Frontal cortex (tissue), 4 donors: ENCODE results near the gene SLC15A4. TPM values are rescaled to one million over a fixed set of nuclear protein-coding genes. Genes with fewer than 3 reads are reported as not detected.
"Not testable (repeated sequence)": the region's sequence is repeated elsewhere in the genome, so short reads cannot be mapped to it uniquely, and the experiment has no call there.

Source experiments
- DNase-seq, 2 donors: peaks; one replicate each; pipeline ENCODE4 v3.0.0; 2012; ENCODE audit warnings: low spot score in 2 of 2
- FAIRE-seq: peaks from 2 replicates; lab custom pipeline; 2012; peaks lifted over from hg19 to GRCh38; lab: Jason Lieb, UNC
- total RNA-seq: library from RNA; depleted of rRNA; stranded (reverse); fragments of >200 nt; gene quantifications from one replicate; pipeline ENCODE4 v1.2.3, GENCODE V29; 2014
- donor health status: control.
- donor health status: control.
- donor health status: control.

SLC15A4 gene
- total RNA-seq, 1 donor from 2014 or later, result 23.6 TPM

DNA sequence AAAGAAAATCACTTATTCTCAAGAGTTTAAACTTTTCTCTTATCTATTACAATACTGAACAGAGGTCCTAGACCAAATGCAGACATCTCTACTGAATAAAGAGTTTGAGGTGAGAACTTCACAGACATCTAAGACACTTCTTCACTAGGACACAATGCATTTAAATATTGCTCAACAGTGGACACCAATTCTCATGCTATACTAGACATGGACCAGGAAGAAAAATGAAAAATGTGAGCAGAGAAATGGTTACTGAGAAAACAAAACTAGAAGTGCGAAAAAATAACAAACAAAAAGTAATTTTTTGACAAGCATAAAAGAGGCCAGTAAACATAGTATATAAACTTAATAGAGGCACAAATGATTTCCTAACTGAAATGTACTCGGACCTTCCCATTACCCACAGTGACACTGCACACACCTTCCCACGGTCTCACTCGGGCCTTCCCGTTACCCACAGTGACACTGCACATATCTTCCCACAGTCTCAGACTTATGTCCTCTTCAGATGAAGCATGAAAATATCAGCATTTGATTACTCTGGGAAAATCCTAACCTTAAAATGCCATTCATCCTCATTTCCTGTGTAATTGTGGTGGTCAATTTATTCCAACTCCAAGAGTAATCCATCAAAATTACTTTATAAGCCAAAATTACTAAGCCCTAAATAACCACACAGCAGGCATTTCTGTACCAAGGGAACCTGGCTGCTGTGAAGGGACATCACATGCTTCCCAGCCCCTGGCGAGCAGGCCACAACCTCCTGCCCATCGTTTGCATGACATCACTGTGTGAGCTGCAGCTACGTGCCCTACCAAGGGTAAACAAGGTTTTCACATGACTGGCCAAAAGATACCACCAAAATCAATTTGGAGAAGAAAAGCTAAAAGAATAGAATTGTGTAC is 6.4 kb downstream of the SLC15A4 start:
- peak in 1 of 2 donors; percentile 40 for DNase-seq
- no peak for FAIRE-seq

DNA sequence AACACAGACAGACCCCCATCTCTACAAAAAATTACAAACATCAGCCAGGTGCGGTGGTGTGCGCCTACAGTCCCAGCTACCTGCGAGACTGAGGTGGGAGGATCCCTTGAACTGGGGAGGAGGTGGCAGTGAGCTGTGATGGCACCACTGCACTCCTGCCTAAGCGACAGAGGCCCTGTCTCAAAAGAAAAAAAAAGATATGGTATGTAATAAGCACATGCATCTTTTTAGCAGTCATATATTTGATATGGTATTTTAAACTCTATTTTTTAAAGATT is 7.2 kb downstream of the SLC15A4 start:
- no peak for DNase-seq
- FAIRE-seq, result no peak

DNA sequence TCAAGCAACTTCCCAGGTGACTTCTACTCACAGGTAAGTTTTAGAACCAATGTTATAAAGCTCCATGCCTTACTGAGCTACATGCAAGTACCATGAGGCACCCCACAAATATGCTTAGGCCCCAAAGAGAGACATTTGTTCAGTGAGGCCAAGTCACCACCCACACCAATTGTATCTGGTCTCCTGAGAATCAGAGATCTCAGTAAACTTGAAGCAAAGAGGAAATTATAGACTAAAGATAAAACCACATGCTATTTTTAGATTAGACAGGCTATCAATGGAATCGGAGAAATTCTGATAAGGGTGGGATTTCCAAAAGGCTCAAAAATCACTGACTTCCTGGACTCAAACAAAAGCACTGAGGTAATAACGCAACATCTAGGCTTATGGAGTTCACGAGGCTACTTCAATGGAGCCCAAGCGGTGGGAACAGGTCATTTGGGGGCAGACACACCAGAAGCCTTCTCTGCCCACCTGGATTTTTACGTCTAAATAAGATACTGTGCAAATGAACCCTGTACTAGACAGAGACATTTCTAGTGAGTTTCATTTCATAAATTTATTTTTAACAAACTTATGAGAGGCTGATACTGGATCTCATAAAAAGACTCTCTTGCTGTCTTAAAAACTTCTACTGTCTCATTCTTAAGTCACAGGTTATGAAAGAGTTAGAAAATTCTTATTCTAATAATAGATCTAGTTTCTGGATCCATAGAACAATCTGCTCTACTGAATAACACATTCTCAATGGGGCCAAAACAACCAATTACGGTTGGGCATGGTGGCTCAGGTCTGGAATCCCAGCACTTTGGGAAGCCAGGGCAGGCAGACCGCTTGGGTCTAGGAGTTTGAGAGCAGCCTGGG is 7.7 kb downstream of the SLC15A4 start:
- FAIRE-seq, result no peak
- DNase-seq, result no peak

DNA sequence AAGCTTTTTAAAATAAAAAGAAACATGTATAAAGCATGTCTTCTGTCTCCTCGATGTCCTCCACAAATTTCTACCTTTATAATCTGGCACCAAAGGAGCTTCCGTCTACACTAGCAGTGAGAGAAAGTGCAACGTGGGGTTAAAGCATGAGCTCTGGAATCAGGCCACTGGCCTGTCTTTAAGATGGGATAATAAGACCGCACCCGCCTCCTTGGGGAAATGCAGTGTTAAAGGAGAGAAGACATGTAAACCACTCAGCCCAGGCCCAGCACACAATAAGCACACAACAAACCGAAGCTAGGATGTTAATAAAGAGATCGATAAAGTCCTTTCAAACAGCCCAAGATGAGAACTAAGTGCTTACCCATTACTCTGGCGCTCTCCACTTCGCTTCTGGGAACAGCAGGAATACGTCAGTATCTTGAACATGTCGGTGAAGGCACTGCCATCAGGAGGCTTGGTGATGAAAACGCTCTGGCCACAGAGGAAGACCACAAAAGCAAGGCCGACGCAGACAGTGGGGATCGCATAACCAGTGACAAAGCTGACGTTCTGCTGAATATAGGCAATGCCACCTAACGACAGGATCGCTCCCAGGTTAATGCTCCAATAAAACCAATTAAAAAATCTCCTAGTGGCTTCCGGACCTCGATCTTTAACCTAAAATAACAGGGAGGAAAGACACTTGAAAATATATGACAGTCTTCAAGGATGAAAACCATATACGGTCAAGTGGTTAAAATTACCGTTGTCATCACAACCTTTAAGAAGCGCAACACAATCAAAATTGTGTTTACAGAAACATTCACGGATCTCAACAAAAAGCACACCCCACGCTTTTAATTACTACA is 9.1 kb downstream of the SLC15A4 start:
- DNase-seq (no peak), FAIRE-seq (no peak)

DNA sequence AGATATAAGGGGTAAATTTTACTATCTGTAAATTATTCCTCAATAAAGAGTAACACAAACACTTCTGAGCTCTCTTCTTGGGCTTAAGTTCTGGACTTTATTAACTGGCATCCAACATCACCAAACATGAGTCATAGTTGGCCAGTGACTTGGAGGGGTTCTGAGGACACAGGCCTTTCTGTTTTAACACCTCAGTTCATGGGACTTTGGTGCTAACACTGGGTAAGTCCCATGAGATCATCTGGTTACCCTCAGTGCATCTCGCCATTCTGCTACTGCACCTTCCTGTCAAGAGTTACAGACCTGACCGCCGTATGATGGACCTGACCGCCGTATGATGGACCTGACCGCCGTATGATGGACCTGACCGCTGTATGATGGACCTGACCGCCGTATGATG is 9.9 kb downstream of the SLC15A4 start:
- no peak for FAIRE-seq
- DNase-seq, result no peak

DNA sequence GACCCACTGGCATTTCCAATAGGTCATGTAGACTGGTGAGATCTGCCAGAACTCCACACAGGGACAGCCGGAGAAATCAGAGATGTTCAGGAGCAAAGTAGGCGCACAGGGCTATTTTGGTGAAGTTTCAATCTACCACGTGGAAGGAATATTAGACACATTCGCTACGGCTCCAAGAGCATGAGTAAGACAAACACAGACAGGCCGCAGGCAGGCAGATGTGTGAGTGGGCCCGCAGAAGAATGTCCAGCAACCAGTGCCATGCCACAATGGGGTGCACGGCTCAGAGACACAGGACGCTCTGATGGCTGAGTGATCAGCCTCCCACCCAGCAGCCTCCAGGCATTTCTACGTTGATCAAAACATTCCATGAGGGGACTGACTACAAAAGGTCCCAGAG is 10.4 kb downstream of the SLC15A4 start:
- DNase-seq (no peak), FAIRE-seq (no peak)

DNA sequence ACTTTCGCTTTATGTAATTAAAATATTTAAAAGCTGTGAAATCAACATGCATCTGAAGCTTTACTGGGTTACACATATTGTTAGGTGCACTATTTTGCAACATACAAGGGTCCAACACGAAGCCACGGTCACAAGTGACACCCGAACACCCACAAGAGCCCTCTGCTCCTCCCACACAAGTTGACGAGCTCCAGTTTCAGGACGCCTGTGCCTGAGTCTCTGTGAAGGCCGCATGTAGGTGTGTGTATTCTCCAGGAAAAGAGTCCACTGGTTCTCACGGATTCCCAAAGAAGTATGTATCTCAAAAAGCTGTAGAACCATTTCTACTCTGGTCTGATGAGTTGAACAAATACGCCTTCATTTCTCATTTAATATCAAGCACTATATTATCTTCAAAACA is 12.0 kb downstream of the SLC15A4 start:
- FAIRE-seq (no peak), DNase-seq (no peak)

DNA sequence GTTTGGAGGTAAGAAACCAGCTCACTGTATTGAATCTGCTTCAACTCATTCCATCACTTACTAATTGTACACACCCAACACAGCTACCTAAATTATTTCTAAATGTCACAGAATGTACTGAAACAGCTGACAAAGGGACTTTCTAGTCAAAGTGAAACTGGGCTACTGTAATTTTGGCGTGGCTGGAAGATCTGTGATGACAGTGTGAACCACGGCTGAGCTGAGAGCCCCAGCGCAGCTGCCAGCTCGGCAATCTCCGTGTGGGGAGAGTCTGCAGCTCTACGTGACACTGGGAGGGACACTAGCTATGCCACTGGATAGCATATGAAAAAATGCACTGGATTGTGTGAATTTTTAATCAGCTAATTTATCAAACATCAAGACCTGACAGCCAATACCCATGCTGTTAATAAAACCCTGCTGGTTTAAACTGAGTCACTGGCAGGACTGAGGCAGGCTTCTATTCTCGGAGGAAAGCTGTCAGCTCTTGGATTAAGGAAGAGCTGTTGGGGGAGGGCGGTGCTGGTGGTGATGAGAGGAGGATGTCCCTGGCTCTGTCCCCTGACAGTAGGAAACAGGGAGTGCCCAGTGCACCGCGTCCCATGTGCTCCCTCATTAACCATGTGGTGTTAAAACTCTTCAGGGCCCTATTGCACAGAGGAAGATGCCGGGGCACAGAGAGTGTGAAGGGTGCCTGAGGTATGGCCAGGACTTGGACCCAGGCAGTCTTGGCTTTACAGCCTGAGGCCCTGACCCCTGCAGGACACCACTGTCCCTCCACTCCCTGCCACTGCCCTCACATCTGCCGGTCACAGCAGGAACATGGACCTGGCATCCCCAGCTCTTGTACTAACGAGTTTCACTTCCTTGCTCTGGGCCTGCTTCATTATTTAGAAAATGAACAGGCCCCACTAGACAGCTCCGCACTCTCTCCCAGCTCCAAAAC is 13.3 kb downstream of the SLC15A4 start:
- no peak for DNase-seq
- FAIRE-seq, result no peak

DNA sequence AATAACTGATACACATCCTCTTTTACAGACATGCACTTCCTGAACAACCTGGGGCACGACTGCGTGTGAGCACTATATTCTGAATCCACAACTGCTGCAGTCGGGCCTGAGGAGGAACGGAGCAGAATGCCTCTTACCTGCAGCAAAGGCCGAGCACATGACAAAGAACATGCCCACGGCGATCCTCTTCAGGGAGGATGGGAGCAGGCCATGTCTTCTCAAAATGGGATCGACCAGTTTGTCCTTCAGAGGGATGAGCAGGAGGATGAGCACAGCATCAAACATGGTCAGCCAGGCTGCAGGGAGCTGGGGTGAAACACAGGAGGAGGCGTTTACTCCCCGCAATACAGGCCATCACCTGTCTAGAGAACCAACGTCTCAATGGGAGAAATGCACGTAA is 15.1 kb downstream of the SLC15A4 start:
- DNase-seq, result no peak
- FAIRE-seq, result no peak

DNA sequence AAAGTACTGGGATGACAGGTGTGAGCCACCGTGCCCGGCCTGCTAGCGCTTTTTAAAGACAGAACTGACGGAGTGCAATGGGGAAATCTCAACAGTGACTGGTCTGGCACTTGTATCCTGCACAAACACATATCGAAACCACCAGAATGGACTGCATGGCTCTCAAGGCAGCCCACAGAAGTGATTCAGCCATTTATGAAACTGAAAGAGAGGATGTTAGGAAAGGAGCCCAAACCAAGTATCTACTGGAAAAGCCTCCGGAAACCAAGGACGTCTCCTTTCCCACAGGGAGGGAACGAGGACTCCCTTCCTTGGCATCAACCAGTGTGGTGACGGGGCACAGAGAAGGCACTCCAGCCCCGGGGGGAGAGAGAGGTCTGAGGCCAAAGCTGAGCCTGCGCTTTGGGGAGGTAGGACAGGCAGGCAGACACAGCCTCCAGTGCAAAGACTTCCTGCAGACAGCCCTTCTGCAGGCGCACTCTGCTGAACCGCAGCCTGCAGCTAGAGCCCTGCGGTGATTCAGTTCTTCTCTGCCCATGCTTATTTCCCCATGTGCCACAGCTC is 16.5 kb downstream of the SLC15A4 start:
- DNase-seq (no peak), FAIRE-seq (no peak)

DNA sequence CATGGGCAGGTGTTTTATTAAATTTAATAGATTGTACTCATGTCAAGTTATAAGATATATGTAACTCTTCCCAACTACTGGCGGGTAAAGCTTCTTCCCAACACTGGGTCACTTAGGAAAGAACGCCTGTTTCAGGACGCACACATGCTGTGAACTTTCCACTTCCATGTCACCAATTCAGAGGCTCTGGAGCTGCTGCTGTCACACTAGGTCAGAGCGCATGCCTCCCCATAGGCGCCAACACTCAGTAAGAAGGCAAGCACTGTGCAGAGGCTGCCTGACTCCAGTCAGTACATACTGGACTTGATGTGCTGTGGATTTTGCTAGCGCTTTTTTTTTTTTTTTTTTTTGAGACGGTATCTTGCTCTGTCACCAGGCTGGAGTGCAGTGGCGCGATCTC is 17.2 kb downstream of the SLC15A4 start:
- DNase-seq, result no peak
- FAIRE-seq, result no peak

DNA sequence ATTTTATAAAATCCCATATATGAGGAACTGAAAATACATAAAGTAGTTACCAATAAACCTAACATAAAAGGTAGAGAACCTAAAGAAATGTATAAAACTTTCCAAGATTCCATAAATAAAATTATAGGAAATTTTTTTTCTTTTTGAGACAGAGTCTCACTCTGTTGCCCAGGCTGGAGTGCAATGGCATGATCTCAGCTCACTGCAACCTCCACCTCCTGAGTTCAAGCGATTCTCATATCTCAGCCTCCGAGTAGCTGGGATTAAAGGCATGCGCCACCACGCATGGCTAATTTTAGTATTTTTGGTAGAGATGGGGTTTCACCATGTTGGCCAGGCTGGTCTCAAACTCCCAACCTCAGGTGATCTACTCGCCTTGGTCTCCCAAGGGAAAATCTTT is 18.4 kb downstream of the SLC15A4 start:
- DNase-seq, FAIRE-seq: not testable (repeated sequence)

DNA sequence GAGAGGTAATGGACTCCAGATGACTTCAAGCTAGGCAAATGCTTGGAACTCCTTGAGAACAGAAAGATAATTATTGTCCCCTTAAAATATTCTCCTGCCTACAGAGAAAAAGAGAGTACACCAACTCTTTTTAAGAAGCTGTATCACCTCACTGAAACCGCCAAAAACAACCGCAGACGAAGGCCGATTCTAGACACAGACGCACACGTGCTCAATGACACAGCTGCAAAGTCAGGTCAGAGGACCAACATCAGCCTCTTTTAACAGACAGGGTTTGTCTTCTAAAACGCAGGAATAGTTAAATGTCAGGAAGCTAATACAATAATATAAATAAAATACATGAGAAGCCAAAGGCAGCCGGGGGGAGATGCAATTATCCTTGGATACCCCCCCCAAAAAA is 19.0 kb downstream of the SLC15A4 start:
- FAIRE-seq (no peak), DNase-seq (no peak)

DNA sequence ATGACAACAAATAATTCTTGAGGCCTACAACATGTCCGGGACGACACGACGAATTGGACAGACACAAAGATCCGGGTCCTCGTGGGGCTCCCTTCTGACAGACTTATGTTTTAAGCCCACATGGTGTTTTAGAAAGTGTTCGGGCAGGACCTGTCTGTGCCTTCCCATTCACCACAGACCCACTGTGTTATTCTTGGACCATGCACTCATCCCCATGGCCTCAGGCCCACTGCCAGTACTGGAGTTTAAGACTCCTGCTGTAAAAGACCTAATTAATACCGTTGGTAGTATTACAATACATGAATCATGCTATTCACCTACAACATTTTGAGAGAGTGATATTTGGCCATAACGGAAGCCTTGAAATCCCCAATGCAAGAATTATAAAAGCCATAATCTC is 20.0 kb downstream of the SLC15A4 start:
- no peak for FAIRE-seq
- DNase-seq, result no peak

DNA sequence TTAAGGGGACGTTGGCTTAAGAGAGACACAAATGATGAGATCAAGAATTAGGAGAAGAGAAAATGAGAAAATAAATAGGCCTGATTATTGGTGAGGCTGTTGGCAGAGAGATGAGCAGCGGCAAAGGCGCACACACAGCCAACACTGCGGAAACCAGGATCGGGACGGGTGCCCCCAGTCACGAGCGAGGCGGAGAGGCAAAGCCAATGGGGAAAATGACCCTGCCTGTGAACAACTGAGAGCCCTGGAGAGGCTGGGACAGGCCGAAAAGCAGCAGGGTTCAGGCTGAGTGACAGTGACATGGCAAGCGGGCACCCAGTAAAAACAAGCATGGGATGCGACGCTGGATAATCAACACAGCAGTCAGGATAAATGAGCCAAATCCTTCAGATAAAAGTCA is 21.0 kb downstream of the SLC15A4 start:
- FAIRE-seq, result no peak
- no peak for DNase-seq

DNA sequence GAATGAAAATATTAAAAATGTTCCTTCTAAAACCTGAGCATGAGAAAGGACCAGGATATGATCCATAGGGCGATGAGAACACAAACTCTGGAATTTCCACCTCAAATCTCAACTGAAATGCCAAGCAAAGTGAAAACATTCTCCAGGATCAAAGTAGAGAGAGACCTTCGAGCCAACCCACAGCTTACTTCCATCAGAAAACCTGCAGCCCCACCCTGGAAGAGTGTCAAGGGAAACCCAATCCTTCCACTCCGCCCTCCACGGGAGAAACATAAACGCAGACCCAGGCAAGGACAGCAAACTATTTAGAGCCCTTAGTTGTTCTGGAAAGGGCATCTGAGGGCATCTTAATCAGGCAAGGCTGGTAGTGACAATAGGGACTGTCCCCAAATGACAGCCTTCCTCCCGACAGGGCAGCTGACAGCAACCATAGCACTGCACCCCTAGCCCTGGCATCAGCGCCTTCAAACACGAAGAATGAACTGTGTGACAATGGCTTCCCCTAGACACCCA is 21.8 kb downstream of the SLC15A4 start:
- DNase-seq (no peak), FAIRE-seq (no peak)

DNA sequence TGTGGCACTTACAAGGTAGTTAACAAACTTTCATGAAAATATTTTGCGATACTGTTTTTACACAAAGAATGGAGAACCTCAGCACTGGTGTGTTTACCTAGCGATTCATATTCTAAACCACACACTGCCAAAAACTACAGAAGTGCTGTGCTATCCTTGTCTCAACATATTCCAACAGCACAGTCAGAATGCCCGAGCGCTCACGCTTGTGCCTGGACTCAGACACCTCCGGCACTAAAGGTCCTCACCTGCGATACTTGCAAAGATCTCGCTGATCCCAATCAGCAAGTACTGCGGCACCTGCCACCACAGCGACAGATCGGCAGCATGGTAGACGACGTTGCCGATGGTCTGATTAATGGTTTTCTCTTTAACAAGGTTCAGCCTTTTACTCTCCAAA is 23.2 kb downstream of the SLC15A4 start:
- no peak for DNase-seq
- FAIRE-seq, result no peak

DNA sequence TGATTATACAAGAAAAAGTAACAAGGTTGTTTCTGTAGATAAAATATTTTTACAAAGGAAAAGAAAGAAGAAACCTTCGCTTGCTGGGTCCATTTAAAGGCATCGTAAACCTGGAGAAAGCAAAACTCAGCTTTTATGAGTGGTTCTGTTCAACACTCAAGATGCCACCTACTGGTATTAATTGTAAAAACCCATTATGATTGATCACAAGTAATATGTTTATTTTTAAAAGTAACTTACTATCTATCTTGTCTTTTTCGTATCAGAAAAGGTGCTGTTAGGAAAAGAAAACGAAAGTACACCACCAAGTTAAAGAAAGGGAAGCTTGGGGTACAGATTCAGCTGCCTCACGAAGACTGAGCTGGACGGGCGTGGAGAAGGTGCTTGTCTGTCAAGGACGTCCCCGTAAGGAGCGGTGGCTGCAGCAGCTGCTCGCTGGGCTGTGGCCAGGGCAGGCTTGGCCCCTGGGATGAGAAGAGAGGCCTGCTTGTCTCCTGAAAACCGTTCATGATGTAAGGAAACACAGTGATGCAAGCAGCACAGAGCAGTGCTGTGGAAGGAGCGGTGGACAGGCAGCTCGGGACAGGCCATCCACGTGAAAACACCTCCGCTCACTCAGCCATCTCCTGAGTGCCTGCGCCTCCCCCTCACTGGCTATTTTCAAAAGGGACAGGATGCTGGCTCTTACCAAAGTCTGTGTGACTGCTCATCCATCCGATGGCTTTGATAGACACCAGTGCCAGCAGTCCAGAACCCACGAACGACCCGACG is 25.0 kb downstream of the SLC15A4 start:
- FAIRE-seq, result no peak

More for the DNA sequence above, 25.0 kb downstream of the SLC15A4 start:
- DNase-seq, result no peak
